HL-60 (cell line): ENCODE data around the gene EBPL.
A peak's percentile ranks its signal among the peaks of the same experiment; 100 is the strongest.

Experiments
- DNase-seq, 2 experiments: peaks; one replicate each; pipeline ENCODE4 v3.0.0-alpha.2; 2010 to 2020; ENCODE audit warnings: low read depth in 1 of 2, low spot score in 1 of 2
- H3K27ac ChIP-seq: fragments of 250-450 bp; sonication (Bioruptor Pico); replicated peaks from 2 replicates; pipeline ENCODE4 v1.5.1; 2020; ENCODE audit warnings: mild to moderate bottlenecking, moderate library complexity
- H3K27me3 ChIP-seq: fragments of 250-450 bp; sonication (Bioruptor Pico); 2 replicates; pipeline ENCODE4 v1.5.1; 2021; ENCODE audit warnings: mild to moderate bottlenecking, moderate library complexity; ENCODE audit not compliant: insufficient read depth, poor library complexity, severe bottlenecking
- H3K4me3 ChIP-seq: replicated peaks from 2 replicates; pipeline ENCODE4 v1.5.1; 2011; ENCODE audit warnings: mild to moderate bottlenecking, control low read depth, low read length; ENCODE audit not compliant: insufficient read depth
- CTCF ChIP-seq: IDR thresholded peaks from one replicate; pipeline ENCODE4 v1.5.1; 2011; ENCODE audit warnings: low read length, control low read depth, inconsistent platforms; ENCODE audit not compliant: insufficient read depth
- GABPA ChIP-seq: IDR thresholded peaks from 2 replicates; pipeline ENCODE4 v1.6.1; 2012; ENCODE audit warnings: low read depth
- POLR2AphosphoS5 ChIP-seq: IDR thresholded peaks from 2 replicates; pipeline ENCODE4 v1.6.1; 2012; ENCODE audit warnings: low read depth
- REST ChIP-seq: IDR thresholded peaks from 2 replicates; pipeline ENCODE4 v1.6.1; 2012; ENCODE audit warnings: low read depth; ENCODE audit not compliant: insufficient replicate concordance
- SPI1 ChIP-seq: IDR thresholded peaks from 2 replicates; pipeline ENCODE4 v1.6.1; 2012; ENCODE audit warnings: low read depth, mild to moderate bottlenecking, borderline replicate concordance
- long read RNA-seq: library from polyadenylated mRNA; unstranded; transcript quantifications from one replicate; pipeline ENCODE4 v2.0.0, GENCODE V29; 2020

EBPL gene
- long read RNA-seq, transcript EBPL-201 (4 exons, 914 nt): minor isoform, 6 of 18 reads
- long read RNA-seq, transcript EBPL-206 (3 exons, 810 nt): major isoform, 7 of 18 reads
- long read RNA-seq, partial matches to known transcripts: 2 of 18 reads
- long read RNA-seq, other reads (novel, unspliced or antisense): 2 of 18 reads

- Histone ChIP-seq H3K27ac (peak within 1 kb of the TSS; percentile 73), H3K4me3 (peak within 1 kb of the TSS; percentile 77), H3K27me3 (no peaks in the 10 kb centered on the region)
- TF ChIP-seq POLR2AphosphoS5: peak; percentile 93
- TF ChIP-seq REST: peak; percentile 41
- TF ChIP-seq SPI1: no peak
- DNase-seq: peak; percentile 67 to 96
These were observed at the start of gene EBPL for GRCh38 chr13:49690995-49691784. TSS of gene EBPL (minus strand) at chr13:49691486. CDS start at chr13:49691424, 62 bp downstream.

- H3K4me3 ChIP-seq: no peak overlapping the region
- TF ChIP-seq CTCF (no peak), SPI1 (no peak), REST (no peak), GABPA (no peak), POLR2AphosphoS5 (no peak)
- no peak for DNase-seq
- no peak overlapping the region for H3K27ac ChIP-seq
- no peaks in the 10 kb centered on the region for H3K27me3 ChIP-seq
These were observed 49.6 kb upstream of the EBPL start for GRCh38 chr13:49740870-49741269.

GRCh38 chr13:49739498-49740187, 48.4 kb upstream of the EBPL start:
- H3K27ac ChIP-seq: no peak overlapping the region
- no peaks in the 10 kb centered on the region for H3K27me3 ChIP-seq
- DNase-seq: no peak
- no peak for TF ChIP-seq REST
- no peak for TF ChIP-seq POLR2AphosphoS5
- no peak for TF ChIP-seq CTCF
- TF ChIP-seq SPI1: no peak
- TF ChIP-seq GABPA: no peak
- no peak overlapping the region for H3K4me3 ChIP-seq
